ENCODE data around the gene CEP135.
"Not testable (repeated sequence)": the region's sequence is repeated elsewhere in the genome, so short reads cannot be mapped to it uniquely, and the experiment has no call there.

CEP135 gene

DNA sequence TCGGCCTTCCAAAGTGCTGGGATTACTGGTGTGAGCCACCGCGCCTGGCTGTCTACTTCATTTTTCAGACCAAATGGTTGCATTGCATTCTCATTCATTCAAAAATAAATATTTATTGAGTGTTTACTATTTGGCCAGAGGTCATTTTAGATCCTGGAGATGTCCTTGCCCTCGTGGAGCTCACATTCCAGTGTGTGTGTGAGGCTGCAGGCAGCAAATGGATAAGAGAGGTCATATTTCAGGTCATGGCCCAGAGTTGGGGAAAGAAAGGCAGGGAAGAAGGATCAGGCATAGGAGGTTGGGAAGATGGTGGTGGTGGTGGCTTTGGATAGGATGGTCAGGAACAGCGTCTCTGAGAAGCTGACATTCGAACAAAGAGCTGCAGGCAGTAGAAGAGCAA, 119.1 kb downstream of the CEP135 start:
- in situ Hi-C loops (cut with HindIII; ENCODE audit: low sequenced_read_pairs) = no loop called here

DNA sequence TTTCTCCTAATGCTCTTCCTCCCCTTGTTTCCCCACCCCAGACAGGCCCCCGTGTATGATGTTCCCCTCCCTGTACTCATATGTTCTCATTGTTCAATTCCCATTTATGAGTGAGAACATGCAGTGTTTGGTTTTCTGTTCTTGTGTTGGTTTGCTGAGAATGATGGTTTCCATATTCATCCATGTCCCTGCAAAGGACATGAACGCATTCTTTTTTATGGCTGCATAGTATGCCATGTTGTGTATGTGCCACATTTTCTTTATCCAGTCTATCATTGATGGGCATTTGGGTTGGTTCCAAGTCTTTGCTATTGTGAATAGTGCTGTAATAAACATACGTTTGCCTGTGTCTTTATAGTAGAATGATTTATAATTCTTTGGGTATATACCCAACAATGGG, 124.0 kb downstream of the CEP135 start:
- in situ Hi-C loops (cut with HindIII; ENCODE audit: low sequenced_read_pairs) = not testable (repeated sequence)

DNA sequence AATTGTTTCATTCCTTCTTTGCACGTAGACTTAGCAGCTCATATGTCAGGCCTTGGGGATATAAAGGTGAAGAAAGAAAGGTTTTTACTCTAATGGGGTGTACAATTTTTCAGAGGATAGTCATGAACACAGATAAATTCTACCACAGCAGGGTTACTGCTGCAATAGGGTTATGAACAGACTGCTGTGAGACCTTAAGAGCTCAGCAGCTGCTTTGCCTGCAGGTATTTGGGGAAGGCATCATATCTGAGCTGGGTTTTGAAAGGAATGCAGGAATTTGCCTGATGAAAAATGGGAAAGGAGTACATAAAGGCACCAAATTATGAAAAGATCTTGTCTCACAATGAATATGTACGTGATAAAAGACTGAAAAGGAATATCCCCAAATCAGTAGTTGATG, 128.9 kb downstream of the CEP135 start:
- in situ Hi-C loops (cut with HindIII; ENCODE audit: low sequenced_read_pairs) = no loop called here

DNA sequence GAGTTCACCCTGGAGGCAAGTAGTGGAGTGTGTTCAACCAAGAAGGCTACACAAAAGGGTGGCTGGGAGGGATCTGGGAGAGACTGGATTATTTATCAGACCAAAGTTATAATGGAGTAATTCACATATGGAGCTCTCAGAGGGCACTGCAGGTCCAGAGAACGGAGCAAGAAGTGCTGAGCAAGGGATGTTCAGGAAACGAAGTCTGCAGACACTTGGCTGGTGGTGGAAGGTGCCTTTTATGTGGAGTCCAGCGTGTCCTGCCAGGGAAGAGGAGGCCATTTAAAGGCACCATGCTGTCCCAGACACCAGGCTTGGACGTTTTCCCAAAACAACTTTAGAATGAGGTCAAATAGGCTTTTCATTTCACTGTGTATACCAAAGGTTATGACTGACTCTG, 130.1 kb downstream of the CEP135 start:
- in situ Hi-C loops (cut with HindIII; ENCODE audit: low sequenced_read_pairs) = no loop called here

DNA sequence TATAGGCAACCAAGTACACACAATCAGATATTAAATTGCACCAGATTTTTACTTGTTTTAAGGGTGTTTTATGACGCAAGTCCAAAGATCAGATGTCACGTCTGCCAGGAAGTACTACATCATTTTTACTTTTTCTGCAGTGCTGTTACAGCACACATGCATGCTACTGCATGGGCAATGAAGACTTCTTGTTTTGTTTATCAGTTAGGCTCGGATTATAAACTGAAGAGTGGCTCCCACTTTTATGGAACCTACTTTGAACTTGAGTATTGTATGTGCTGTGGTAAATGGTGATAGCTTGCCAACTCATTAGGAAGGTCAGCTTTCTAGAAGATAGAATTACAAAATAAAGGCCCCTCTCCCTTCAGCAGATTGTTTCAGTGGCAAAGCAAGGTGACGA, 131.6 kb downstream of the CEP135 start:
- in situ Hi-C loops (cut with HindIII; ENCODE audit: low sequenced_read_pairs) = no loop called here

DNA sequence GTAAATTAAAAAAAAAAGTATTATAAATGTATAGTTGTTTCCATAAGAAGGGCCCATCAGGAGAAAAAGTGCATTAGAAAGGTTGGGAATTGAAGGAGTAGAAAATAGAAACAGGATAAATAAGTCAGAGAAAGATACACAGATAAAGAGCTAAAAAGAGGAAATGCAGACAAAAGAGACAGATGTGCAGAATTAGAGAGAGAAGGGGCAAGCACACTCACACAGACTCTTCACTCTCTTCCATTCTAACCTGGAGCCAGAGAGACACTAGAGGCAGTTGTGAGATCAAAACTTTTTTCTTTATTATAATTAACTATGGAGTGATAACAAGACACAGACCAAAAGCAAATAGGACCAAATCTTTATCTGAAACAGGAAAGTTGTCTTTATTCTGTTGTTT, 134.1 kb downstream of the CEP135 start:
- in situ Hi-C loops (cut with HindIII; ENCODE audit: low sequenced_read_pairs) = no loop called here
